ENCODE measurements around the gene DNAJA3.

DNAJA3 gene

DNA sequence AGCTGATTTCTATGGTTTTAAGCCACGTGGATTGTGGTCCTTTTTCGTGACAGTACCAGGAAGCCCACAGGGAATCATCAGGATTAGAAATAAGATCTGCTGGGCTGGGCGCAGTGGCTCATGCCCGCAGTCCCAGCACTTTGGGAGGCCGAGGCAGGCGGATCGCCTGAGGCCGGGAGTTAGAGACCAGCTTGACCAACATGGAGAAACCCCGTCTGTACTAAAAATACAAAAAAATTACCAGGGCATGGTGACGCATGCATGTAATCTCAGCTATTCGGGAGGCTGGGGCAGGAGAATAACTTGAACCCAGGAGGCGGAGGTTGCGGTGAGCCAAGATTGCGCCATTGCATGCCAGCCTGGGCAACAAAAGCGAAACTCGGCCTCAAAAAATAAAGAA lies 42.2 kb downstream of the DNAJA3 start:
- TF ChIP-seq CTCF (IDR thresholded peaks at IDR 0.05; ENCODE audit: insufficient read depth, low read depth, low read length, missing control alignments) = no peak
- DNase-seq (ENCODE audit: low read depth) = no peak
- no peak overlapping the region for H3K4me3 ChIP-seq (ENCODE audit: low read depth, low read length)

- no peak overlapping the region for H3K4me3 ChIP-seq (ENCODE audit: low read depth, low read length)
- DNase-seq (ENCODE audit: low read depth) = no peak
- no peak for TF ChIP-seq CTCF (IDR thresholded peaks at IDR 0.05; ENCODE audit: insufficient read depth, low read depth, low read length, missing control alignments)
These were observed 43.3 kb downstream of the DNAJA3 start for GRCh38 chr16:4468972-4469371.

DNA sequence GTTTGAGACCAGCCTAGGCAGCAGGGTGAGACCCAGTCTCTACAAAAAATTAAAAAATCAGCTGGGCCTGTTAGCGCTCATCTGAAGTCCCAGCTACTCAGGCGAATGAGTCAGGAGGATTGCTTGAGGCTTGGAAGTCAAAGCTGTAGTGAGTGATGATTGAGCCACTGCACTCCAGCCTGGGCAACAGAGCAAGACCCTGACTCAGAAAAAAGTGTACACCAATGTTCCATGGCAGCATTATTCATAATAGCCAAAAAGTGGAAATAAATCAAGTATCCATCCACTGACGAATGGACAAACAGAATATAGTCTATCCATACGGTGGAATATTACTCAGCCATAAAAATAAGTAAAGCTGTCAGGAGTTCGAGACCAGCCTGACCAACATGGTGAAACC lies 46.2 kb downstream of the DNAJA3 start:
- no peak overlapping the region for H3K4me3 ChIP-seq (ENCODE audit: low read depth, low read length)
- no peak for DNase-seq (ENCODE audit: low read depth)
- no peak for TF ChIP-seq CTCF (IDR thresholded peaks at IDR 0.05; ENCODE audit: insufficient read depth, low read depth, low read length, missing control alignments)

DNA sequence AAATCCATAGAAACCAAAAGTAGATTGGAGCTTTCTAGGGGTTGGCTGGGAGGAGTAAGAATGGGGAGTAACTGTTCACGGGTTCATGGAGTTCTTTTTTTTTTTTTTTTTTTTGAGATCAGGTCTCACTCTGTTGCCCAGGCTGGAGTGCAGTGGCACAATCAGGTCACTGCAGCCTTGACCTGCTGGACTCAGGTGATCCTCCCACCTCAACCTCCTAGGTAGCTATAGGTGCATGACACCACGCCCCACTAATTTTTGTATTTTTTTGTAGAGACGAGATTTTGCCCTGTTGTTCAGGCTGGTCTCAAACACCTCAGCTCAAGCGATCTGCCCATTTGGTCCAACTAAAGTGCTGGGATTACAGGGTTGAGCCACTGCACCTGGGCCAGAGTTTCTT lies 47.2 kb downstream of the DNAJA3 start:
- TF ChIP-seq CTCF (IDR thresholded peaks at IDR 0.05; ENCODE audit: insufficient read depth, low read depth, low read length, missing control alignments) = no peak
- no peak for DNase-seq (ENCODE audit: low read depth)
- H3K4me3 ChIP-seq (ENCODE audit: low read depth, low read length) = no peak overlapping the region

DNA sequence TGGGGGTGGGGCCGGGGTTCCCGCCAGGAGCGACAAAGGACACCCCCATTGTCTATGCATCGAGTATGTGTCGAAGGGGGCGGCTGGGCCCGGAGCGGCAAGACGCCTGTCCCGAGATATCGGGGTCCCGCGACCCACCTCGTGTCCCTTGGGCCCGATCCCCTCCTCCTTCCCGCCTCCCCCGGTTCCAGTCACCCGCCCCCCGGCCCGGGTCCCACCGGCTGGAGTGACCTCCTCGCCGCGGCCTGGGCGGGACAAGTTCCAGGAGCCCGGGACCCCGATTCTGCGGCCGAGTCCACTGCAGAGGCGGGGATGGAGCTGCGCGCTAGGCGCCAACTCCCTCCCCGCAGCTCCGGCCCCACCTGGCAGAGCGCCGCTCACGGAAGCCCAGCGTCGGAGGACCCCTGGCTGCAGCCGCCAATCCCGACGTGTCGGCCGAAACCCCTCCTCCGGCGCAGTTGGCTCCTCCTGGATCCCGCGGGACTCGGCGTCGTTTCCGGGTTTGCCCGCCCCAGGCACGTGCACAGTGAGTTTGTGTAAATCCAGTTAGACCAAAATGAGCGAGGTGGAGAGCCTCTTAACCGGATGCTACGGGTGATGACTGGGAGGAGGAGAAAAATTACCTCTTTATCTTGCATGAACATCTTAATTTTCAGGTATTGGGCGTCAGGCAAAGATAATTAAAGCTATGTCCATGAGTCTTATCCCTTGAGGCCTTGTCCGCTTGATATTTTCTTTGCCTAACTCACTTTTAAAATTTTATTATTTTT lies 48.7 kb downstream of the DNAJA3 start, which contains the start of gene NMRAL1:
Gene NMRAL1, minus strand, starts transcription at position 434 of the 770 bp plus-strand sequence. CDS start 493 bp downstream, outside the sequence.
- no peak for TF ChIP-seq CTCF (IDR thresholded peaks at IDR 0.05; ENCODE audit: insufficient read depth, low read depth, low read length, missing control alignments)
- DNase-seq (ENCODE audit: low read depth) = peak; percentile 94
- H3K4me3 ChIP-seq (ENCODE audit: low read depth, low read length) = peak within 1 kb of the TSS; percentile 97

GRCh38 chr16:4475880-4476788 lies 50.5 kb downstream of the DNAJA3 start, which contains the start of gene HMOX2:
Gene HMOX2 (plus strand): TSS chr16:4476398. CDS start chr16:4505525, 29,127 bp downstream.
- H3K4me3 ChIP-seq (ENCODE audit: low read depth, low read length) = peak within 1 kb of the TSS; percentile 97
- peak; percentile 98 for DNase-seq (ENCODE audit: low read depth)
- peak; percentile 44 for TF ChIP-seq CTCF (IDR thresholded peaks at IDR 0.05; ENCODE audit: insufficient read depth, low read depth, low read length, missing control alignments)

All from GM12865 (cell line).